Measurements from ENCODE around the gene UBE2D2.
"Not testable (repeated sequence)": the region's sequence is repeated elsewhere in the genome, so short reads cannot be mapped to it uniquely, and the experiment has no call there.

GRCh38 chr5:139530079-139530478 is 31.1 kb upstream of the UBE2D2 start:
- not testable (repeated sequence) for TF ChIP-seq CTCF (IDR thresholded peaks at IDR 0.05; ENCODE audit: low read depth, low read length); EZH2phosphoT487 (IDR thresholded peaks at IDR 0.05; ENCODE audit: low read depth)

Measured in OCI-LY3 (cell line).